Peyer's patch (tissue), 4 donors: ENCODE data around the gene AEBP2.

ENCODE experiments used
- POLR2A ChIP-seq, 2 donors: fragments of 450-650 bp; IDR thresholded peaks; one replicate each; pipeline ENCODE4 v1.5.1; 2017; ENCODE audit warnings: antibody characterized with exemption in 2 of 2, mild to moderate bottlenecking in 2 of 2, moderate library complexity in 2 of 2
- TF ChIP-seq, protein P1 (sequence below), 6 experiments: fragments of 450-650 bp in 4 of 6; fragments of 200-600 bp in 2 of 6; sonication (generic) in 1 of 6; IDR thresholded peaks; one replicate each; pipeline ENCODE4 v1.5.1; 2017 to 2019; ENCODE audit warnings: antibody characterized with exemption in 6 of 6, mild to moderate bottlenecking in 3 of 6, moderate library complexity in 1 of 6

DNA sequence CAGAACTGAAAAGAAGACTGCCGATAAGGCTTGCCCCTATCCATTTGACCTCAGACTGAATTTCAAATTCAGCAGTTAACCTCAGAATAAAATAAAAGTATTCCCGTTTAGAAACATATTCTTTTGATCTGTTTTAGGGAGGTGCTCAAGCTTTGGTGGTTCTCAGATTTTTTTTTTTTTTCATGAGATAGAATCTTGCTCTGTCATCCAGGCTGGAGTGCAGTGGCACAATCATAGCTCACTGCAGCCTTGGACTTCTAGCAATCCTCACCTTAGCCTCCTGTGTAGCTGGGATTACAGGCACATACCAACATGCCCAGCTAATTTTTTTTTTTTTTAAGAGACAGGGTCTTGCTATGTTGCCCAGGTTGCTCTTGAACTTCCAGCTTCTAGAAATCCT, 15.5 kb downstream of the AEBP2 start:
- TF ChIP-seq, protein P1, sequence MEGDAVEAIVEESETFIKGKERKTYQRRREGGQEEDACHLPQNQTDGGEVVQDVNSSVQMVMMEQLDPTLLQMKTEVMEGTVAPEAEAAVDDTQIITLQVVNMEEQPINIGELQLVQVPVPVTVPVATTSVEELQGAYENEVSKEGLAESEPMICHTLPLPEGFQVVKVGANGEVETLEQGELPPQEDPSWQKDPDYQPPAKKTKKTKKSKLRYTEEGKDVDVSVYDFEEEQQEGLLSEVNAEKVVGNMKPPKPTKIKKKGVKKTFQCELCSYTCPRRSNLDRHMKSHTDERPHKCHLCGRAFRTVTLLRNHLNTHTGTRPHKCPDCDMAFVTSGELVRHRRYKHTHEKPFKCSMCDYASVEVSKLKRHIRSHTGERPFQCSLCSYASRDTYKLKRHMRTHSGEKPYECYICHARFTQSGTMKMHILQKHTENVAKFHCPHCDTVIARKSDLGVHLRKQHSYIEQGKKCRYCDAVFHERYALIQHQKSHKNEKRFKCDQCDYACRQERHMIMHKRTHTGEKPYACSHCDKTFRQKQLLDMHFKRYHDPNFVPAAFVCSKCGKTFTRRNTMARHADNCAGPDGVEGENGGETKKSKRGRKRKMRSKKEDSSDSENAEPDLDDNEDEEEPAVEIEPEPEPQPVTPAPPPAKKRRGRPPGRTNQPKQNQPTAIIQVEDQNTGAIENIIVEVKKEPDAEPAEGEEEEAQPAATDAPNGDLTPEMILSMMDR (IDR thresholded peaks at IDR 0.05): no peak
- no peak for TF ChIP-seq POLR2A (IDR thresholded peaks at IDR 0.05)
